GM18907 (cell line): ENCODE data around the gene LIMS1.
"Not testable (repeated sequence)": the region's sequence is repeated elsewhere in the genome, so short reads cannot be mapped to it uniquely, and the experiment has no call there.

Experiments
- ATAC-seq: cut with Tn5 transposase; IDR thresholded peaks from one replicate; pipeline ENCODE4 v1.9.1; 2021; ENCODE audit warnings: mild to moderate bottlenecking, moderate library complexity; ENCODE audit not compliant: unreplicated experiment

LIMS1 gene

DNA sequence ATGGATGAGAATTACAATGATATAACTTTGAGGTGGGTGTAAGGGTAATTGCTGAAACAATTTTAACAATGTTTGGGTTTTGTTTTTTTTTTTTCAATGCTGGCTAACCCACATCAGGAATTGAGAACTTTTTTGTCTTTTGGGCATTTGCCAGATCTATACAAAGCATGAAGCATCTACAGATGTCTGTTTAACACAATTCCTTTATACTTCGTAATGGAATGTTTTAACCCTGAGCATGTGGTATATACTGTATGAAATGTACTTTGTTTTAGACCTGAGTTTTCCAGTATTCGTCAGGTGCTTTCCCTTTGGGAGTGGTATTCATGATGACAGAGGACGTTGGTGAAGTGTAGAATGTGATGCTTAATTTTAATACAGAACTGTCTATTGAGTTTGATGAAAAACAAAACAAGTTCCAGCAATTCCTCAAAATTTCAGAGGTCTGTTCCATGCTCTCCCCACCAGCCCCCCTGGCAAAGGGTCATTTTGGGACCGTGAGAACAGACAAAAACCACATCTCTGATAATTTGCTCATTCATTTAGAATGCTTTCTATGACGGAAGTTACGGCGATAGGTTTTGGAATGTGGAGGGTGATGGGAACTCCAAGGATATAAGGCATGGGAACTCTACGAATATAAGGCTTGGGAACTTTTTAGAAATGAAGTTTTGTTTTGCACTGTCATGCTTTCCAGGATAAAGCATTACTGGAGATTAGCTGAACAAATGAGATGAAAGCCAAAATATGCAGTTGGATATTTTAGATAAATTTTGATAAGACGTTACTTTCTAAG, 14.1 kb downstream of the LIMS1 start:
- no peak for ATAC-seq

DNA sequence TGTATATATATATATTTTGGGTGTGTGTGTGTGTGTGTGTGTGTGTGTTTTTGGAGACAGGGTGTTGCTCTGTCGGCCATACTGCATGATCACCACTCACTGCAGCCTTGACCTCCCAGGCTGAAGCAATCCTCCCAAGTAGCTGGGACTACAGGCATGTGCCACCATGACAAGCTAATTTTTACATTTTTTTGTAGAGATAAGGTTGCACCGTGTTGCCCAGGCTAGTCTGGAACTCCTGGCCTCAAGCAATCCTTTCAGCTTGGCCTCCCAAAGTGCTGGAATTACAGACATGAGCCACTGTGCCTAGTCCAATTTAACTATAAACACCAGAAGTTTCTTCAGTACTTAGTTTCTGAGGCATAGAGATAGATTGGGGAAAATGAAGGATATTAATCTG, 18.3 kb downstream of the LIMS1 start:
- no peak for ATAC-seq

DNA sequence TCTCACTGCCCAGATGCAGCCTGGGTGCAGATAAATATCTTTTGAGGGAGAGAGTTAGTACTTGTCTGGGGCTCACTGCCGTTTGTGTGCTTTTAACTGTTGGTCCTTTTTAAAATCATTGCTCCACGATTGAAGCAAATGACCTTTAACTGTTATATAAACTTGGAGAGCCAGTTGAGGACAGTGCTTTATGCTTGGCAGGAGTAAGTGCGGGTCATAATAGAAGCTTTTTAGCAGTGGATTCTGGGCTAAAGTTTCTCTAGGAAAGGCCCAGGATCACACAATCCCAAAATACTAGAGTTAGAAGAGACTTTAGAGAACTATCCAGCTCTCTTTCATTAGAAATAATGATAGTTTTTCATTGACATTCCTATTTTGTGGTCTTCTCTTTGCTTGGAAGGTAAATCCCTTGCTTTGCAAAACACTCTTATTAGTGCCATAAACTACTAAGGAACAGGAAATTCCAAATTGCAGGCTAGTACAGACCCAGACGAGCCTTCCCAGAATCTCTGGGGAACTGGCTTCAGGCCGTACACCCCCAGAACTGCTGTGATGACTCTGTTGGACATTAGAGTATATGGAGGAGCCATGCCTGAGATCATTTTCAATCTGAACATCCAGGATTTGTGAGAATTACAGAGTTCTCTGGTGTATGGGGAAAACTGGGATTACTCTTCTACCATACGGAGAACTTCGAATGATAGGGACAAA, 19.1 kb downstream of the LIMS1 start:
- no peak for ATAC-seq

DNA sequence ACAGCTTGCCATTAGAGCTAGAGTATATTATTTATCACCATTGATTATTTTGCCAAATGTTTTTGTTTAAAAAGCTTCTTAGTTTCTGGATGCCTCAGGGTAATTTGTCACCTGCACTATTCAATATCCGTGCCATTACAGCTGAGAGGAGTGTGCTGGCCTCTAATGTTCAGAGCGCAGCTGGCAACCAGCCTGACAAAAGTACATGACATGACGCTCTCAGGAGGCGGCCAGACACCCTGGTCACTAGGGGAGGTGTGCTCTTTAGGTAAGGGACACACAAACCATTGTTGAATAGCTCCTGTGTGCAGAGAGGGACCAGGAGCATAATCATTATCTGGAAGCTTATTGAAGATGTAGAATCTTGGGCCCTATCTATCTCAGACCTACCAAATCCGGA, 20.3 kb downstream of the LIMS1 start:
- no peak for ATAC-seq

DNA sequence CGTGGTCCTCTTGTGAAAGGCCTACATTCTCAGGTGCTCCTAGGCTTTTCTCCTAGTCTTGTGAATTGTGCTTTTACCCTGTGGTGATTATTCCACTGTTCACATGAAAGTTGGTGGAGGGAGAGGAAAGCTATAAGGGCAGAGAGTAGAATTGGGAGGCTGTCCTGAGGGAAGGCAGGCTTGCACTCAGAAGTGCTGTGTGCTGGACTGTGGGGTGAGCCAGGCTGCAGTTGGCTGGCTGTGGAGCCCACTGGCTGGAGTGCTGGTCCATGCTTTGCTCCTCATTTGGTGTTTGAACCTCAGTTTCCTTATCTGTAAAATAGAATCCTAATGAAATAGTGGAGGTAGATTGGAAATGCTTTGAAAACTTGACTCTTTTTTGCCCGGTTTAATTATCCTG, 21.3 kb downstream of the LIMS1 start:
- no peak for ATAC-seq

DNA sequence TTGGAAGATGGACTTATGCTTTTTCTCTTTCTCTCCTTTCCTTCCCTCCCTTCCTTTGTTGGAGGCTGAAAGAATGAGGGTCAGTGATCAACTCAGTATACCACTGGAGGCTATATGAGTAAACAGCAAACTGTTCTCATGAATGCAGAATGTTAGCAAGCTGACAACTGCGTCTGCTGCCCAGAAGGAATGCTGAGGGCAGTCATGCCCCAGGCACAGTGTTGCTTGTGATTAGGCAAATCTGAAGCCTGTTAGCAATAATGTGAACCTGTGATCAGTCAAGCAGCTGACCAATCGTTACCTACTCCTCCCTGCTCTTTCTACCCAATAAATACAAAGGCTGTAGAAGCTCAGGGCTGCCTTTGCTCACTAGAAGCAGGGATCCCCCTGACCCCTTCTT, 22.3 kb downstream of the LIMS1 start:
- ATAC-seq, result not testable (repeated sequence)

DNA sequence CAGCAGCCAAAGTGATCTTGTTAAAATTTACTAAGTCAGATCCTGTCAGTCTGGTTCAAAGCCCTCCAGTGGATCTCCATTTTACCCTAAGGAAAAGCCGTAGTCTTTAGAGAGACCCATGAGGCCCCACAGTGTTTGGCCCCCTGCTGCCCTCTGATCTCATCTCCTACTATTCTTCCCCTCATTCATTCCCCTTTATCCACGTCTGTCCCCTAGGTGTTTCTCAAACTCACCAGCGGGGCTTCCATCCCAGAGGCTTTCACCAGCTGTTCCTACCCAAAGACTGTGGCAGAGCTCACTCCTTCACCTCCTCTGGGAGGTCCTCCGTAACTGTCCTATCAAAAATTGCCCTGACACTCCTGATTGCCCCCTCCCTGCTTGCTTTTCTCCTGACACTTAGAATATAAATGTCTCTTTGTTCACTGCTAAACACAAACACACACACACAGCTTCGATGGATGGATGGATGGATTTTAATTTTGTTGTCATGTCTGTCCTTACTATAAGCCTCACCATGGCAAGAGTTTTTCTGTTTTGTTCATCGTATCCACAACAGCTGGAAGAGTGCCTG, 26.1 kb downstream of the LIMS1 start:
- no peak for ATAC-seq

DNA sequence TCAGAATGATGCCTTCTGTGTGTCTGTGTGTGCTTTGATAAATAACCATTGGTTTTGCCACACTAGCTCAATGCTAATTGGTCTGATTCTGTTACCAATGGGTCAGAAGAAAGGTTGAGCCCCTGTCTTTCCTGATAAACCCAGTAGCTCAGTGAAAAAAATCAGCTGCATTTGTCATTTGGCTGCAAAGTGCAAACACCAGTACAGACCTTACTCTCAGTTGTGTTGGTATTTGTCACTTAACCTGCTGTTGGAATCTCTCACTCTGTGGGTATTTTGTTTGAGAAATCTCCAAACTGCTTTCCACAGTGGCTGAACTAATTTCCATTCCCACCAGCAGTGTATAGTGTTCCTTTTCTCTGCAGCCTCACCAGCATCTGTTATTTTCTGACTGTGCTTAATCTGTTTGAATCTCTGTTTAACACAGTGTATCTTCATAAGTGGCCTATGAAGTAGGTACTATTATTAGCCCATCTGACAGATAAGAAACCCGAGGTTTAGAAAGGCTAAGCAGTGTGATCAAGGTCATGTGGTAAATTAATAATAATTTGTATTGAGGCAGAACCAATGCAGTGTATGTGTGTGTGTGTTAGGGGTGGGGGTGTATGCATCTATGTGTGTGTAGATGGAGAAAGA, 26.7 kb downstream of the LIMS1 start:
- no peak for ATAC-seq

DNA sequence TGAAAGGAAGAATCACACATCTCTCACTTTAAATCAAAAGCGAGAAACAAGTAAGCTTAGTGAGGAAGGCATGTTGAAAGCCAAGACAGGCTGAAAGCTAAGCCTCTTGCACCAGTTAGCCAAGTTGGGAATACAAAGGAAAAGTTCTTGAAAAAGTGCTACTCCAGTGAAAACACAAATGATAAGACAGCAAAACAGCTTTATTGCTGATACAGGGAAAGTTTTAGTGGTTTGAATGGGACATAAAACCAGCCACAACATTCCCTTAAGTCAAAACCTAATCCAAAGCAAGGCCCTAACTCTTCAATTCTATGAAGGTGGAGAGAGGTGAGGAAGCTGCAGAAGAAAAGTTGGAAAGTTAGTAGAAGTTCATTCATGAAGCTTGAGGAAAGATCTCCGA, 28.0 kb downstream of the LIMS1 start:
- no peak for ATAC-seq

DNA sequence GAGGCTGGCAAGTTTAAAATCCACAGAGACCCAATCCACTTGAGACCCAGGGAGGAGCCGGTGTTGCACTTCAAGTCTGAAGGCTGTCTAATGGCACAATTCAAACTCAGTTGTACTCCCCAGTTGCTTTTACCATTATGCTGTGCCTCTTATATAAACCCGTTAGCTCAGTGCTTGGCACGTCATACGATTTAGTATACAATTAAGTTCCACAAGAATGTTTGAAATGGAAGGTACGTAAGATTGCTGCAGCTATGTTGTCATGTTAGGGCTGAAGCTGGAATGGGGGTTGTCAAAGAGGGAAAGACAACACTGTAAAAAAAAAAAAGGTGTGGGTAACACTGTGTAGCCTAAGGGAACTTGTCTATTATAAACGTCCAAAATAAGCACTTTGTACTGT, 30.2 kb downstream of the LIMS1 start:
- ATAC-seq, result no peak

DNA sequence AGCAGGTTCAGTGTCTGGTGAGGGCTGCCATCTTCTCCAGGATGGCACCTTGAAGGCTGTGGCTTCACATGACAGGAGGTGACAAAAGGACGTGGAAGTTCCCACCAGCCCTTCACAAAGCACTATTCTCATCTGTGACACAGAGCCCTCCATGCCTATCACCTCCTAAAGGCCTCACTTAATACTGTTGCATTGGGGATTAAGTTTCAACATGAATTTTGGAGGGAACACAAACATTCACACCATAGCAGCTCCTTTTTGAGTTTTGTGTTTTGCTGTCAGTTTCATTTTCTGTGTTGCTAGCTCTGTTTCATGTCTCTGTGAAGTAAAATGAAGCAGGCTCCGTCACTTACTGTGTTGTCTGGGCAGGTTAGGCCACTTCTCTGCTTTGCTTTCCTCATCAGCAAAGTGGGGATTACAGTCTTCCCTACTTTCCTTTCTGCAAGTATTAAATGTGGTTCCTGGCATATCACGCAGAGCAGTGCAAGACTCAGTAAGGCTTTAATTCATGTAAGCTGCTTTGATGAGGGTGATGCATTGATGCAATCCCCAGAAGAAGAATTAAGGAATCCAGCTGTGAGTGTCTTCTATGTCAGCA, 31.6 kb downstream of the LIMS1 start:
- ATAC-seq, result peak; percentile 80

DNA sequence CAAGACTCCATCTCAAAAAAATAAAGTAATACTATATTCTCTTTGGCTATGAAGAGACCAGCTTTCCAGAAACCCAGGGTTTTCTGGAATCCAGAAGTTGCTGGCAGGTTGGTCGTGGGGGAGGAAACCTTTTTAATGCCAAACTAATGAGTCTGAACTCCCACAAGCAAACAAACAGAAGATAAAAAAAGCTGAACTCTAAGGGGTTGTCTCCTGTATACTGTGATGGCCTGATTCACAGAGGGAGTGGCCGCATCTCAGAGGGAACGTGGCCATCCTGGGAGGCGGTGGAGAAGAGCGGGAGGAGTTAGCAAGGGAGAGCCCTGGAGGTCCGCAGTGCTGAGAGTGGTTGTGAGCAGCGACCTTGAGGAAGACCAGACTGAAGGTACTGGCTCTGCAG, 36.1 kb downstream of the LIMS1 start:
- no peak for ATAC-seq

DNA sequence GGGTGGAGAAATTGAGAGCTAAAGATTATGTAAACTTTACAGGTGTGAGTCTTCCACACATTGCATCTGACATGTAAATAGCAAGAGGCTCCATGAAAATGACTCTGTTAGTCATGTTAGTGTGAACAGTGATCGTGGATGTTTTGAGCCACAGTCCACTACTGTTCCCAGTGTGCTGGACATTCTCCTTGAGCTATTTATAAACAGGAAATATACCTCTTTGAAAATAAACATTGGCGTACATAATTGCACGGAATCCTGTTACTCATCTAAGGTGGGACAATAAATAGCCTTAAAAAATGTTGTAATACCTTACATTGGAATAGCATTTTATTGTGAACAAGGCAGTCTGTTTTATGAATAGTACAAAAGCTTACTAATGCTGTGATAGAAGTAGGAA, 37.0 kb downstream of the LIMS1 start:
- no peak for ATAC-seq

DNA sequence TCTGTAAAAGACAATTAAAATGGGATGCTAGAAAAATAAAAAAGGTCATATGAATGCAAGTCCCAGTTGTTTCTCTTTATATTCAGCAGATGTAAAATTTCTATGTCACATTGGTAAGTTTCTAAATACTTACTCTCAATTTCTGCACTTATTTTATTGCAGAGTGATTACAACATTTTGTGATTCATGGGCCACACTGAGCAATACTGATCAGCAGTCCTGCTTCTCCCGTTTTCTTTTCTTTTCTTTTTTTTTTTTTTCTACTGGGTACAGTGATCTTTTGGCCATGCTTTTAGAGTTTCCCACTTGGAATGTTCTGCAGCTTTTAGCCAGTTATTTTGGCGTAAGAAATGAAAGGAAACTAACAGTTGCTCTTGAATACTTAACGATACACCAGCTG, 38.8 kb downstream of the LIMS1 start:
- no peak for ATAC-seq

DNA sequence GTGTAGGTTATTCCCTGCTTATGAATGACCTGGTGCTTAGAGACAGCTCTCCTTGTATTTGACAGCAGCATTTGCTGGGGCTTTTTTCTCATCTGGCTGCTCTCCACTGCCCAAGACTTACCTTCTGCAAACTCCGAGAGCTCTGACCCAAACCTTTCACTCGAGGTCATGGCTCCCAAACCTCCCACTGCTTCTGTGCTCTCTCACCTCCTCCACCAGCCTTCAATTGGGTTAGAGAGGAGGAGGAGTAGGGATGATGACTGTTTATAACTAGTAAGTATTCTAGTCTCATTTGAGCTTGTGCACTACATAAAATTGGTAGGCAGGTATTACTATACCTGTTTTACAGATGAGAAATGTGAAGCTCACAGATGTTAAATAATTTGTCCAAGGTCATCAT, 40.1 kb downstream of the LIMS1 start:
- ATAC-seq, result no peak

DNA sequence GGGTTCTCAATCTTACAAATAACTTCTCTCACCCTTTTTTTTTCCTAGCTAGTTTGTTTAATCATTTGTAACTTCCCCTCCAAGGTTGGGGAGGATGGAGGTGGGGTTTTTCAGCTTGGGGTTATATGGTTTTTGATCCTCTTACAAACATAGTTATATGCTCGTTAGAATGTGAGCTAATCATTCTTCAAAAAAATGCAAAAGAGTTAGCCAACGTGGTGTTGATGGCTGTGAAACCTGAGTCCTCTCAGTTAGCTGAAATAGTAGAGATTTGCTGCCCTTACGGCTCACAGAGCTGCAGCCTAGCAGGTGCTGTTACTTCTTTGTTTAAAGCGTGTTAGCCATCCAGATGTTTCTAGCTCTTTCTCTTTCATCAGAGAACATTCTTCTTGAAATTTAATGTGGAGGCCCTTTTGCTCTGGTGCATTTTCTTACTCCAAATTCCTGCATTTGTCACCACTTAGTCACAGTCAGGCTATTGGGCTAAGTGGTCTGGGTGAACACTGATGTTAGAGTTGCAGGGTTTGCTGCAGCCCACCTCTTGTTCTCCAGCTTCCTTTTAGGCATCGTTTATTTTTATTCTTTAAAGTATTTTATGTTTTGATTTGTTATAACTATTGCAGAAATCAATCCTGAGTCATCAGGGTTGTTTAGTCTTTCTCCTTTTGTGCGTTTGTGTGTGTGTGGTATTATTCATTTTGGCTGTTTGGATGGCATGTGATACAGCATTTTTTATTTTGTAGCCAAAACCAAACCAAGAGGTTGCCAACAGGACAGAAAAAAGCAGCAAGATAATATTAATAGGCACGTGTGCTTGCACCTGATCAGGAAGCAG, 41.1 kb downstream of the LIMS1 start:
- ATAC-seq, result peak; percentile 96

DNA sequence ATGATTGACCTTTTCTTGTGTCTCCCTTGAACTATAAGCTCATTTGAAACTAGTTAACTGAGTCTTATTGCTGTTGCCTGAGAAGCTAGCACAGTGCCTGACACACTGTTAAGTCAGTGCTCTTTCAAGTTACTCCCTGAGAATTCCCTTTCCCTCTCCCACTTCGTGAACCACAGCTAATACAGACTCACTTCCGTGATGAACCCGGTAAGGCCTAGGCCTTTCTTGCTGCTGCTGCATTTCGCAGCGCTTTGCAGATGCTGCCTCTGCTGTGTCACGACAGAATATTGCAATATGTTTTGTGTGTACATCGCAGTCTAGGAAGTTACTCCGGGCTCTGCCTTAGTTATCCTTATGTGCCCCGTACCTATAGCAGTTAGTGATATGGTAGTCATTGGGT, 42.8 kb downstream of the LIMS1 start:
- no peak for ATAC-seq

DNA sequence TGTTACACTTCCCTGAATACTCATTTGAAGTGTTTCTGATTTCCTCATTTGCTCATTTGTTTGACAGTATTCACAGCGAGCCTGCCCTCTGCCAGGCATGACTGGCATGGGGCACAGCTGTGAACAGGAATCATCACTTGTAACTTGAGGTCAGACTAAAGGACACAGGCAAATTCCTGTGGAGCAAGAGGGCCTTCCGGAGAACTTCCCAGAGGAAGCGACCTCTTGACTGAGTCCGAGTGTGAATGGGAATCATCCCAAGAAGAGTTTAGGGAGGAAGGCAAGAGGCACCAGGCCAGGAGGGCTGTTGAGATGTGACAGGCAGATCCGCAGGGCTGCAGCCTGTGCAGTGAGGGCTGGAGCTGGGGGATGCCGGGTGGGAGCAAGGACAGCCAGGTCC, 45.4 kb downstream of the LIMS1 start:
- ATAC-seq, result no peak

DNA sequence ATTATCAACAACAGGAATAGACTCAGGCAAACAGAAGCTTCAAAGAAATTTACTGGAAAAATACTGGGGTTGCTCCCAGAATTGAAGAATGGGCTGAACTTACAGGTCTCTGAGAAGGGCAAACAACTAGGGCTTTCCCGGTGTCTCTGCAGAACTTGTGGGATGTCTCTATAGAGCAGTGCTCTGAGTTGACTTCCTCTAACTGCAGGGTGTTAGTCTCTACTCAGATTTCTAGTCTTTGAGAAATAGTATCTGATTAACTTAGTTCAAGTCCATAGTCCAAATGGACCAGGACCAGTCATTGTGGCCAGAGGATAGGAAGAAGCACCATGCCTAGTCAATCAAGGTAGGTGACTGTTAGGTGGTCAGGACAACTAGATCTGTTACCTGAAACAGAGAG, 45.8 kb downstream of the LIMS1 start:
- peak; percentile 2 for ATAC-seq

DNA sequence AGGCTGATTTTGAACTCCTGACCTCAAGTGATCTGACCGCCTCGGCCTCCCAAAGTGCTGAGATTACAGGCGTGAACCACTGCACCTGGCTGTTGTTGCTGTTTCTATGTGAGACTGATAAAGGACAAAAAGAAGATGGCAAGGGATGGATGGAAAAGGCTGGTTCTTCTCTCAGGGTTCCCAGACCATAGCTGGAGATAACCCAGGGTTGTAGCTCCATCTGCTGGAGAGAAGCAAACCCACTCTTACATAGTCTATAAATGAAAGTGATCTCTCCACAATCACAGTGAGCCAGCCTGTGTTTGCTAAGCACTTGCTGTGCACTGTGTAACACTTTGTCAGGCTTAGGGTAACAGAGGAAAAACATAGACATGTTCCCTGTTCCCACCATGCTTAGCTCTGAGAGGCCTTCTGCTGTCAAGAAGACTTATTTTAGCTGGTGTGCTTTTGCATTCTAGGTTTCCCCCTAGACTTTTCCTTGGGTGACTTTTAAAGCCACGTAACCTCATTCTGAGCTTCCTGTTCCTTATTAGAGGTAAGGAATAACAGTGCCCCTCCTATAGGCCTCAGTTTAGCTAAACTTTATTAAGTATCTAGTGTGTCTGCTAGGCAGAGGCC, 49.7 kb downstream of the LIMS1 start:
- peak; percentile 75 for ATAC-seq
